A549 (cell line): ENCODE results near the gene PFN3.

Experiments used
- CBX8 ChIP-seq: fragments of 200-600 bp; sonication (generic); IDR thresholded peaks from 2 replicates; pipeline ENCODE4 v1.6.1; 2016
- CTCF ChIP-seq: fragments of >200 bp; sonication (Bioruptor Twin); formaldehyde crosslinking; IDR thresholded peaks from 3 replicates; pipeline ENCODE4 v1.5.1; 2016
- E2F6 ChIP-seq: IDR thresholded peaks from 2 replicates; pipeline ENCODE4 v1.6.1; 2012; ENCODE audit warnings: low read depth, borderline replicate concordance
- ELK1 ChIP-seq: fragments of 150-350 bp; IDR thresholded peaks from 2 replicates; pipeline ENCODE4 v1.6.1; 2014; ENCODE audit warnings: low read depth, mild to moderate bottlenecking, low read length
- EP300 ChIP-seq, 2 experiments: fragments of >200 bp; sonication (Bioruptor Twin); formaldehyde crosslinking; IDR thresholded peaks; 2 replicates in 1 of 2; 3 replicates in 1 of 2; pipeline ENCODE4 v1.6.1; 2016 to 2017
- HDAC2 ChIP-seq: fragments of 200-600 bp; sonication (generic); IDR thresholded peaks from 2 replicates; pipeline ENCODE4 v1.6.1; 2016
- HMGXB4 ChIP-seq: fragments of 250-450 bp; sonication (Bioruptor Pico); IDR thresholded peaks from 2 replicates; pipeline ENCODE4 v1.5.0; 2021; ENCODE audit warnings: mild to moderate bottlenecking, moderate library complexity, borderline replicate concordance
- MAX ChIP-seq: IDR thresholded peaks from 2 replicates; pipeline ENCODE4 v1.6.1; 2012
- NPAS2 ChIP-seq: fragments of 250-450 bp; sonication (Bioruptor Pico); IDR thresholded peaks from 2 replicates; pipeline ENCODE4 v1.8.0; 2022; ENCODE audit warnings: mild to moderate bottlenecking, moderate library complexity, borderline replicate concordance
- NR3C1 ChIP-seq: fragments of >200 bp; sonication (Bioruptor Twin); formaldehyde crosslinking; IDR thresholded peaks from 3 replicates; pipeline ENCODE4 v1.6.1; 2017
- POLR2A ChIP-seq: IDR thresholded peaks from 2 replicates; pipeline ENCODE4 v1.6.1; 2012; ENCODE audit warnings: mild to moderate bottlenecking, low read length
- RAD21 ChIP-seq, 2 experiments: fragments of >200 bp in 1 of 2; sonication (Bioruptor Twin) in 1 of 2; formaldehyde crosslinking in 1 of 2; IDR thresholded peaks in 1 of 2; conservative IDR thresholded peaks in 1 of 2; 2 replicates in 1 of 2; 3 replicates in 1 of 2; pipeline ENCODE4 v1.6.1; 2012 to 2018; ENCODE audit warnings: inconsistent platforms in 1 of 2
- SMC3 ChIP-seq: fragments of >200 bp; sonication (Bioruptor Twin); formaldehyde crosslinking; IDR thresholded peaks from 3 replicates; pipeline ENCODE4 v1.6.1; 2018; ENCODE audit warnings: inconsistent platforms
- ZFP36 ChIP-seq: fragments of 450-650 bp; IDR thresholded peaks from 2 replicates; pipeline ENCODE4 v1.6.1; 2014; ENCODE audit warnings: borderline replicate concordance; ENCODE audit not compliant: partially characterized antibody

- no peak for TF ChIP-seq CTCF
- TF ChIP-seq NPAS2 (CRISPR knock-in tag) = no peak
- TF ChIP-seq HMGXB4 (CRISPR knock-in tag) = no peak
- no peak for TF ChIP-seq EP300 (IDR thresholded peaks at IDR 0.05)
- TF ChIP-seq RAD21 (conservative IDR thresholded peaks at IDR 0.05 in 1 of 2, IDR thresholded peaks at IDR 0.05 in 1 of 2) = no peak
- no peak for TF ChIP-seq NR3C1
- TF ChIP-seq MAX = no peak
- TF ChIP-seq CBX8 = no peak
- no peak for TF ChIP-seq POLR2A
- TF ChIP-seq HDAC2 = no peak
- no peak for TF ChIP-seq E2F6
- TF ChIP-seq ZFP36 = no peak
- TF ChIP-seq SMC3 = no peak
- no peak for TF ChIP-seq ELK1
Measured at GRCh38 chr5:177396078-177396477, 4.4 kb downstream of the PFN3 start.
